Muscle of leg (tissue), 11 donors: ENCODE results near the gene CENPV. TPM values are rescaled to one million over a fixed set of nuclear protein-coding genes. Genes with fewer than 3 reads are reported as not detected.

Source experiments
- DNase-seq: peaks from one replicate; pipeline ENCODE4 v3.0.0; 2013
- H3K27ac ChIP-seq: one replicate; pipeline ENCODE4 v1.5.1; 2013; ENCODE audit warnings: mild to moderate bottlenecking, low read length, control low read depth
- H3K27me3 ChIP-seq: one replicate; pipeline ENCODE4 v1.6.1; 2013; ENCODE audit warnings: low read length; ENCODE audit not compliant: control insufficient read depth, insufficient read depth
- H3K36me3 ChIP-seq: one replicate; pipeline ENCODE4 v1.6.1; 2013; ENCODE audit warnings: low read length; ENCODE audit not compliant: control insufficient read depth, insufficient read depth
- H3K4me1 ChIP-seq: one replicate; pipeline ENCODE4 v1.6.1; 2013; ENCODE audit warnings: low read length; ENCODE audit not compliant: control insufficient read depth, insufficient read depth
- H3K4me3 ChIP-seq: one replicate; pipeline ENCODE4 v1.5.1; 2013; ENCODE audit warnings: low read length, control low read depth
- H3K9me3 ChIP-seq: replicated peaks from 2 replicates; pipeline ENCODE4 v1.6.1; 2013; ENCODE audit warnings: low read depth, low read length; ENCODE audit not compliant: control insufficient read depth
- WGBS: methylation state at CpG from one replicate; pipeline ENCODE4 v1.1.5; 2013; ENCODE audit warnings: missing lambda C conversion rate; ENCODE audit not compliant: insufficient coverage; 5-methylcytosine and 5-hydroxymethylcytosine counted together
- polyA plus RNA-seq, 8 donors: library from polyadenylated mRNA; unstranded; fragments of 120-200 nt; gene quantifications; one replicate each; pipeline versions ENCODE4 v1.2.1 to v1.2.3, GENCODE V29; 2013; ENCODE audit warnings: inconsistent platforms in 1 of 8, low replicate concordance in 1 of 8; ENCODE audit not compliant: insufficient read length in 8 of 8, insufficient read depth in 1 of 8
- total RNA-seq: library from RNA; stranded (reverse); fragments of 120-200 nt; gene quantifications from one replicate; pipeline ENCODE4 v1.2.4, GENCODE V29; 2013

CENPV gene
- total and polyA plus RNA-seq, 9 donors: 29.0 to 39.1 (median 33.8) TPM

DNA sequence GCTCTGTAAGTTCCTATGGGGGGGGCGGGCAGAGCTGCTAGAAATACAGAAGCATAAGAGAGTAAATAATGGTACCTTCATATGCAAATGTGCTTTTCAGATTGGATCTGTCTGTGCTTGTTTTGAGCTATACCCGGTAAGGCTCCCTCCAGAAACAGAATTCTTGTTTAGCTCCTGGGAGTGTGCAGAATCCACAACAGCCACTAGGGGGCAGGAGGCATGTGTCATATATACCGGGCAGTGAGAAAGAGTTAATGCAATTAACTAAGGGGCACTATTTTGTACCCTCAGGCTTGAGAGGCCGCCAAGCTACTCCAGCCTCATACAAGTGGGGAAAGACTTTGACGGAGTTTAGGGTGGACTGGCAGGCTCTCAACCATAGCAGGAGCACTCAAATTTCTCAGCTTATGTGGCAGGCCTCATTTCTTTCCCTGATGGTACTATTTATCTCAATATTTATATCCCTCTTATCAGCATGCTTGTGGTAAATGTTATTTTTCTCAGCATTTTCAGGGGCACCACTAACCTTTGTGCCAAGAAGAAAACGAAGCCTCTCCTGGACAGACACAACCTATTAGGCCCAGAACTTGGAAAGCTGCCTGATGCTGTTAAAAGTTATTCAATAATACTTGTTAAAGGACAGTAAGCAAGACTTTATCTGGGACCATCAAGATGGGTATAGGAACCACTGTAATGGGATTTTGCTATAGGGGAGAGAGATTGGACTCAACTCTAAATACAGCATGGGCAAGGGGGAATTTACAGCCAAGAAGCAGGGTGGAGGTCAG, 10.7 kb upstream of the CENPV start:
- Histone ChIP-seq H3K27ac (no peak overlapping the region), H3K9me3 (no peaks in the 10 kb centered on the region), H3K4me3 (no peak overlapping the region), H3K27me3 (no peaks in the 10 kb centered on the region), H3K36me3 (no peaks in the 10 kb centered on the region), H3K4me1 (peaks cover 3% of the 10 kb centered on the region)
- DNase-seq: peak; percentile 73
- WGBS: 10% methylated on average over 2 of the region's 6 CpGs

DNA sequence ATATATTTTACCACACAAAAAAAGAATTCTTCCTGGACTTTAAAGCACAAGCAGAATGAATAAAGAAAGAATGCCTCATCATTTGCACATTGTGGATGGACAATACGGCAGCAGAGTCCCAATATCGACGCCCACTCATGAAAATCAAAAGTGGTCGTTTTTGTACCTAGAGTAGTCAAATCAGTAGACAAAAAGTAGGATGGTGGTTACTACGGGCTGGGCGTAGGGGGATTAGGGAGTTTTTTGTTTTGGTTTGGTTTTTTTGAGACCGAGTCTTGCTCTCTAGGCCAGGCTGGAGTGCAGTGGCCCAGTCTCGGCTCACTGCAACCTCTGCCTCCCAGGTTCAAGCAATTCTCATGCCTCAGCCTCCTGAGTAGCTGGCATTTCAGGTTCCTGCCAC, 8.6 kb upstream of the CENPV start:
- no peaks in the 10 kb centered on the region for H3K9me3 ChIP-seq
- no peaks in the 10 kb centered on the region for H3K27me3 ChIP-seq
- 68% methylated on average over 6 of the region's 8 CpGs for WGBS
- DNase-seq: no peak
- H3K36me3 ChIP-seq: no peaks in the 10 kb centered on the region
- H3K27ac ChIP-seq: no peak overlapping the region
- H3K4me1 ChIP-seq: peaks cover 3% of the 10 kb centered on the region
- no peak overlapping the region for H3K4me3 ChIP-seq

DNA sequence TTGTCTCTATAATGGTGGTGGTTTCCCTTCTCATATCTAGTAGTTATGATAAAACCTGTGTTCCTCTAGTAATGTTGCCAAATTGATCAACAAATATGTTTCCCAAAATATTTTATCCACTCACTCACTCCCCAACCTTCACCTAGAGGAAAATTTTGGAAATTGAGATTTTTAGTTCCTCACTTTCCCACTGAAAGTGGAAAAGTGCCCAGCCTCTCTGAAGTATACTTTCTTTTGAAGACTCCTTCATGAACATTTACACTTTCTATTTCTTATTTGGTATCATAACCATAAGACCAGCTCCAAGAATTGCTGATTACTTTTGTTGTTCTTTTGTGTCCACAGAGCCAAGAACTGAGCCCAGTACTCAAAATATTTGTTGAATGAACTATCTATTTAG, 5.1 kb upstream of the CENPV start:
- Histone ChIP-seq H3K27ac (no peak overlapping the region), H3K4me1 (peaks cover 3% of the 10 kb centered on the region), H3K4me3 (no peak overlapping the region), H3K9me3 (no peaks in the 10 kb centered on the region), H3K36me3 (no peaks in the 10 kb centered on the region), H3K27me3 (peaks cover 7% of the 10 kb centered on the region)
- no peak for DNase-seq

DNA sequence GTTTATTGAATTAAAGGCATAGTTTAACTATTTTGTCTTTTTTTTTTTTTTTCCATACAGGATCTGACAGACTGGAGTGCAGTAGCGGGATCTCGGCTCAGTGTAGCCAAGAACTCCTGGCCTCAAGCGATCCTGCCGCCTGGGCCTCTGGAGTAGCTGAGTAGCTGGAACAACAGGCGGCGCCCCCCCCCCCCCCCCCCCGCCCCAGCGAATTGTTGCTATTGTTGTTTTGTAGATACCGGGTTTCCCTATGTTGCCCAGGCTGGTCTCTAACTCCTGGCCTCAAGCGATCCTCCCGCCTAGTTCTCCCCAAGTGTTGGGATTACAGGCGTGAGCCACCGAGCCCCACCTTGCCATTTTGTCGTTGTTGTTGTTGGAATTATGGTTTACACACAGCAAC, 1.3 kb upstream of the CENPV start:
- H3K4me1 ChIP-seq: peaks cover 5% of the 10 kb centered on the region
- H3K36me3 ChIP-seq: peaks cover under 1% of the 10 kb centered on the region
- WGBS: 100% methylated on average over 1 of the region's 14 CpGs
- H3K4me3 ChIP-seq: no peak overlapping the region
- peaks cover 17% of the 10 kb centered on the region for H3K27me3 ChIP-seq
- H3K27ac ChIP-seq: no peak overlapping the region
- H3K9me3 ChIP-seq: no peaks in the 10 kb centered on the region
- no peak for DNase-seq

DNA sequence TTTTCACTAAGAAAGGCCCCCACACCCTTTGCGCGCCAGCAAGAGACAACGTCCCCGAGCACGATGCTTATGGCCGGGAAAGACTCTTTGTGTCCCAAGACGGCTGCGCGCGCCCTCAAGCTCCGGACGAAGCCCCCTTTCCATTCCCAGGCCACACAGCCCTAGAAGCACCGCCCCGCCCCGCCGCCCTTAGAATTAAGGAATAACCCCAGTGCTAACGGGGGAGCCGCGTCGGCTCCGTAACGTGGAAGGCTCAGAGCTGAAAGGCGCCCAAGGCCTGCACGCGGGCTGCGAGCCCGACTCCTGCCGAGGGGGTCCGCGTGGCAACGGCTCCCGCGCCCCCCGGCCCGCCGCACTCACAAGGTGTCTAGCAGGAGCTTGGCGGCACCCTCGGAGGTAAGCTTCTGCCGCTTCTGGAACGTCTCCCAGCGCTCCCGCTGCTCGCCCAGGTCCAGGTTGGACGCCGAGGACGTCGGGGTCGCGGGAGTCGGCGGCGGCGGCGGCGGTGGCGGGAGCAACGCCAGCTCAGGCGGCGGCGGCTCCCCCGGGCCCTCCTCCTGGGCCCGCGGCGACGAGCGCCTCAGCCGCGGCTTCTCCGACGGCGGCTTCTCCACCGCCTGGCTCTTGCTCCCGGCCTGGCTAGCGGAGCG, 477 bp downstream of the CENPV start:
- Histone ChIP-seq H3K4me1 (peaks cover 5% of the 10 kb centered on the region), H3K27ac (no peak overlapping the region), H3K4me3 (peak overlapping the region; percentile 55), H3K27me3 (peaks cover 17% of the 10 kb centered on the region), H3K36me3 (peaks cover 6% of the 10 kb centered on the region), H3K9me3 (no peaks in the 10 kb centered on the region)
- peak; percentile 51 for DNase-seq
- WGBS: under 1% methylated on average over 69 of the region's 75 CpGs

DNA sequence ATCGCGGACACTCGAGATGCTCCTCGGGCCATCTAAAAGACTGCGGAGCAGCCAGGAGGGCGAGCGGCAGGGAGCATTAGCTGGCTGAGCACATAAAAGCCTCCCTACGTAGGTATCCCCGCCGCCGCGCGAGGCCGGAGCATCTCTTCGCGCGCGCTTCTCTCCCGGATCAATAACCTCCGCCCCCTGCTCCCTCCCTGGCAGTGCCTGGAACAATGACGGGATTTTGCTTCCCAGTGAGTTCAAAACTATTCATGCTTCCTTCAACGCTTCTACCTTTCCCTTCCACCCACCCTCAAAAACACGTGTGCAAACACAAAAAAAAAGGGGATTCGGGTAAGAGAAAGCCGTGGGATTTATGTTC, 984 bp downstream of the CENPV start:
- H3K27ac ChIP-seq: no peak overlapping the region
- H3K36me3 ChIP-seq: peaks cover 6% of the 10 kb centered on the region
- 1% methylated on average over 18 of the region's 25 CpGs for WGBS
- no peaks in the 10 kb centered on the region for H3K9me3 ChIP-seq
- peak; percentile 32 for DNase-seq
- H3K4me1 ChIP-seq: peaks cover 5% of the 10 kb centered on the region
- peak overlapping the region; percentile 55 for H3K4me3 ChIP-seq
- peaks cover 17% of the 10 kb centered on the region for H3K27me3 ChIP-seq

DNA sequence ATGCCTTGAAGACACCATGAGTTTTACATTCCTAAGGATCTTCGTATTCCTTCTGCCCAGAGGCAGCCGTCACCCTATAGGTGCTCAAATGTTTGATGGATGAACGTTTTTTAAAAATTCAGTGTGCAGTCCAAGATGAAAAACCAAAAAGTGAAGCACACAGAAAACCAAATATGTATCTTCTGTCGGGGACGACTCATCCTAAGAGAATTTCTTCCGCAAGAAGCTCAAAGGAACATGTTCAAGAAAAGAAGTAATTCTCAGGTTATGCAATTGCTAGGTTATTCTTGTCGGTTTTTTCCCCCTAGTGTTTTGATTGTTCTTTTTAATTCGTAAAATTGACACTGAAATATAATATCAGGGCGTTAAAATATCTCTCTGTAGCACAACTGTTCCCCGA, 1.4 kb downstream of the CENPV start:
- DNase-seq: no peak
- Histone ChIP-seq H3K27ac (no peak overlapping the region), H3K9me3 (no peaks in the 10 kb centered on the region), H3K27me3 (peaks cover 17% of the 10 kb centered on the region), H3K4me3 (peak overlapping the region; percentile 55), H3K36me3 (peaks cover 11% of the 10 kb centered on the region), H3K4me1 (peaks cover 5% of the 10 kb centered on the region)
- WGBS: no CpG with 5 or more reads among the region's 10 CpGs

DNA sequence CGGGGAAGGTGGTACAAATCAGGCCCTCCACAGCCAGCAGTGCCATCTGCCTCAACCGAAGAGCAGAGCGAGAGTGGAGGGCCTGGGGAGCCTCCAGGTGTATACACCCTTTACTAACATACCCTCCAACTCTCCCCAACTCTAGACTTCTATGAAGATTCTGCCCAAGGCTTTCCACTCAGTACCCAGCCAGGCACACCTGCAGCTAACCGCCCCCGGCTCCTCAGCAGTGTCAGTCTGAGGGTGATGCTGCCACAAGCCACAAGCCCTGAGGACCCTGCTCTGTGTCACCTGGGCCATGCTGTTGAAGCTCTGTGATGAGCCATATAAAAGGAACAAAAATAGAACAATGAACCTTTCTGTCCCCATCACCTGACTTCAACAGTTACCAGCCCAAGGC, 3.8 kb downstream of the CENPV start:
- H3K4me1 ChIP-seq: peaks cover 5% of the 10 kb centered on the region
- H3K36me3 ChIP-seq: peaks cover 13% of the 10 kb centered on the region
- H3K27me3 ChIP-seq: peaks cover 17% of the 10 kb centered on the region
- H3K27ac ChIP-seq: no peak overlapping the region
- H3K9me3 ChIP-seq: no peaks in the 10 kb centered on the region
- H3K4me3 ChIP-seq: no peak overlapping the region
- DNase-seq: no peak
- WGBS: 92% methylated on average over 2 of the region's 5 CpGs

DNA sequence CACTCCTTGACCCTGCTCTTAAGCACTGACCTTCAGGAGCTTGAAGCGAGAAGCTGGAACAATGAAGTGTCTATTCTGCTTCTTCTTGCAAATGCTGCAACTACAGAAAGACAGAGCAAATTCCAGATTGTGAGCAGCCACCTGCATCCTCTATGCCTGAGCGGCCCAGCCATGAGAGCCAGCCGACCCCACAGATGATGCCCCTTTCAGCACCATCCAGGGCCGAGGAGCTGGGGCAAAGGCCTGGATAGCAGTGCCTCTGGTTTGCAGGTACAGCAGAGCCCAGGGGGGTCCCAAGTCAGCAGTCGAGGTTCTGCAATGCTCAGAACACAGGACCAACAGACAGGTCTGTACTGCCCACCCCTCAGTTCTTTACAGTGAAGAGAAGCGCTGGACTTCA, 4.7 kb downstream of the CENPV start:
- Histone ChIP-seq H3K9me3 (no peaks in the 10 kb centered on the region), H3K4me3 (no peak overlapping the region), H3K27ac (no peak overlapping the region), H3K4me1 (peaks cover 3% of the 10 kb centered on the region), H3K27me3 (peaks cover 11% of the 10 kb centered on the region), H3K36me3 (peaks cover 21% of the 10 kb centered on the region)
- WGBS: 86% methylated on average over 6 of the region's 6 CpGs
- DNase-seq: no peak

DNA sequence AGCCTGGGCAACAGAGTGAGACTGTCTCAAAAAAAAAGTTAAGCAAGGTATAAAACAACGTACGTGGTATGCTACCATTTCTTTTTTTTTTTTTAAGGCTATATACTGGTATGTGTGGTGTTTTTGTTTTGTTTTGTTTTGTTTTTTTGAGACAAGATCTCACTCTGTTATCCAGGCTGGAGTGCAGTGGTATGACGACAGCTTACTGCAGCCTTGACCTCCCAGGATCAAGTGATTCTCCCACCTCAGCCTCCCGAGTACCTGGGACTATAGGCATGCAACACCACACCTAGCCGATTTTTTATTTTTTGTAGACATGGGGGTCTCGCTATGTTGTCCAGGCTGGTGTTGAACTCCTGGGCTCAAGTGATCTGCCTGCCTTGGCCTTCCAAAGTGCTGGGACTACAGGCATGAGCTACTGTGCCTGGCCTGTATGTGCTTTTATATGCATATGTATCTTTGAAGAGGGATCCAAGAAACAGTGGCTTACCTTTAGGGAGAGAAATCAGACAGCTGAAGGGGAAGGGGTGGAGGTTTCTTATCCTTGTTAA, 6.5 kb downstream of the CENPV start:
- Histone ChIP-seq H3K4me1 (no peaks in the 10 kb centered on the region), H3K4me3 (no peak overlapping the region), H3K27ac (no peak overlapping the region), H3K36me3 (peaks cover 33% of the 10 kb centered on the region), H3K27me3 (no peaks in the 10 kb centered on the region), H3K9me3 (no peaks in the 10 kb centered on the region)
- WGBS: 96% methylated on average over 4 of the region's 6 CpGs
- DNase-seq: no peak
